Psoas muscle (tissue), 8 donors: ENCODE measurements around the gene SLC18A3. TPM values are rescaled to one million over a fixed set of nuclear protein-coding genes. Genes with fewer than 3 reads are reported as not detected.

ENCODE experiments used
- ATAC-seq, 4 donors: fragments of 200-7000 bp; cut with Tn5 transposase; one replicate each; pipeline ENCODE4 v1.9.1; 2020; ENCODE audit warnings: moderate library complexity in 3 of 4, mild to moderate bottlenecking in 2 of 4
- DNase-seq, 2 donors: peaks; one replicate each; pipeline ENCODE4 v3.0.0-alpha.2; 2020
- H3K27ac ChIP-seq: fragments of 200-600 bp; one replicate; pipeline ENCODE4 v1.8.0; 2022
- H3K27me3 ChIP-seq, 3 donors: fragments of 200-600 bp in 1 of 3; one replicate each; pipeline versions ENCODE4 v1.6.1 to v1.8.0; 2013 to 2022; ENCODE audit warnings: low read length in 2 of 3, mild to moderate bottlenecking in 2 of 3, moderate library complexity in 1 of 3; ENCODE audit not compliant: insufficient read depth in 3 of 3
- H3K36me3 ChIP-seq, 2 donors: fragments of 200-600 bp in 1 of 2; one replicate each; pipeline versions ENCODE4 v1.6.1 to v1.8.0; 2013 to 2022; ENCODE audit warnings: low read depth in 1 of 2, mild to moderate bottlenecking in 1 of 2, moderate library complexity in 1 of 2; ENCODE audit not compliant: insufficient read depth in 1 of 2
- H3K4me1 ChIP-seq: fragments of 200-600 bp; one replicate; pipeline ENCODE4 v1.8.0; 2022
- H3K4me3 ChIP-seq: fragments of 200-600 bp; one replicate; pipeline ENCODE4 v1.8.0; 2022; ENCODE audit warnings: mild to moderate bottlenecking
- H3K9me3 ChIP-seq: fragments of 200-600 bp; one replicate; pipeline ENCODE4 v1.8.0; 2022
- WGBS, 3 donors: extraction: QIAGEN DNeasy Blood & Tissue Kit; methylation state at CpG; one replicate each; pipeline versions ENCODE4 v1.1.6 to v1.1.7; 2013; 5-methylcytosine and 5-hydroxymethylcytosine counted together
- intact Hi-C, 2 donors: fragments of 100-400 bp; cut with DNase I; formaldehyde crosslinking; loops; one replicate each; pipeline versions ENCODE4 v1.11.0 to v1.14.2; 2022
- polyA plus RNA-seq, 3 donors: library from polyadenylated mRNA; stranded (reverse); fragments of 200-250 nt; gene quantifications; one replicate each; pipeline ENCODE4 v1.2.3, GENCODE V29; 2013
- total RNA-seq, 4 donors: library from RNA; stranded (reverse); fragmentation: NEBNext Ultra II Directional in 2 of 4; extraction: Animal tissue kit (Norgen Biotek cat#: 25700) in 2 of 4; gene quantifications; one replicate each; pipeline versions ENCODE4 v1.2.1 to v1.2.4, GENCODE V29; 2021 to 2023
- TF ChIP-seq, protein P1 (sequence below): fragments of 200-600 bp; IDR thresholded peaks from one replicate; pipeline ENCODE4 v1.8.0; 2022; ENCODE audit warnings: antibody characterized with exemption
- donor health status: healthy with polysubstance abuse.
- donor health status: DM: no; HTN: no; CAD: no; lungs with moderate emphysema.
- donor health status: Bipolar disorder and iron deficiency.
- donor health status: healthy.
- donor health status: DM: yes; HTN: yes; CAD: no.
- donor health status: DM: no; HTN: no; CAD: no.
- donor health status: DM: no; HTN: no; CAD: no.
- donor health status: DM: yes; HTN: yes; CAD: no.

Gene SLC18A3
- total and polyA plus RNA-seq, 7 donors: not detected

GRCh38 chr10:49649294-49649693 lies 39.2 kb downstream of the SLC18A3 start:
- Histone ChIP-seq H3K4me3 (no peak overlapping the region), H3K4me1 (no peaks in the 10 kb centered on the region), H3K27ac (no peak overlapping the region), H3K27me3 (peaks cover 0 to 9% (median 8%) of the 10 kb centered on the region in 3 donors), H3K9me3 (no peaks in the 10 kb centered on the region), H3K36me3 (no peaks in the 10 kb centered on the region)
- ATAC-seq (no peak), DNase-seq (no peak)
- intact Hi-C loops: no loop called here
- TF ChIP-seq, protein P1, sequence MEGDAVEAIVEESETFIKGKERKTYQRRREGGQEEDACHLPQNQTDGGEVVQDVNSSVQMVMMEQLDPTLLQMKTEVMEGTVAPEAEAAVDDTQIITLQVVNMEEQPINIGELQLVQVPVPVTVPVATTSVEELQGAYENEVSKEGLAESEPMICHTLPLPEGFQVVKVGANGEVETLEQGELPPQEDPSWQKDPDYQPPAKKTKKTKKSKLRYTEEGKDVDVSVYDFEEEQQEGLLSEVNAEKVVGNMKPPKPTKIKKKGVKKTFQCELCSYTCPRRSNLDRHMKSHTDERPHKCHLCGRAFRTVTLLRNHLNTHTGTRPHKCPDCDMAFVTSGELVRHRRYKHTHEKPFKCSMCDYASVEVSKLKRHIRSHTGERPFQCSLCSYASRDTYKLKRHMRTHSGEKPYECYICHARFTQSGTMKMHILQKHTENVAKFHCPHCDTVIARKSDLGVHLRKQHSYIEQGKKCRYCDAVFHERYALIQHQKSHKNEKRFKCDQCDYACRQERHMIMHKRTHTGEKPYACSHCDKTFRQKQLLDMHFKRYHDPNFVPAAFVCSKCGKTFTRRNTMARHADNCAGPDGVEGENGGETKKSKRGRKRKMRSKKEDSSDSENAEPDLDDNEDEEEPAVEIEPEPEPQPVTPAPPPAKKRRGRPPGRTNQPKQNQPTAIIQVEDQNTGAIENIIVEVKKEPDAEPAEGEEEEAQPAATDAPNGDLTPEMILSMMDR: no peak
- 18 to 22% (median 18%) methylated on average over 13 to 17 of the region's 17 CpGs for WGBS, 3 donors

DNA sequence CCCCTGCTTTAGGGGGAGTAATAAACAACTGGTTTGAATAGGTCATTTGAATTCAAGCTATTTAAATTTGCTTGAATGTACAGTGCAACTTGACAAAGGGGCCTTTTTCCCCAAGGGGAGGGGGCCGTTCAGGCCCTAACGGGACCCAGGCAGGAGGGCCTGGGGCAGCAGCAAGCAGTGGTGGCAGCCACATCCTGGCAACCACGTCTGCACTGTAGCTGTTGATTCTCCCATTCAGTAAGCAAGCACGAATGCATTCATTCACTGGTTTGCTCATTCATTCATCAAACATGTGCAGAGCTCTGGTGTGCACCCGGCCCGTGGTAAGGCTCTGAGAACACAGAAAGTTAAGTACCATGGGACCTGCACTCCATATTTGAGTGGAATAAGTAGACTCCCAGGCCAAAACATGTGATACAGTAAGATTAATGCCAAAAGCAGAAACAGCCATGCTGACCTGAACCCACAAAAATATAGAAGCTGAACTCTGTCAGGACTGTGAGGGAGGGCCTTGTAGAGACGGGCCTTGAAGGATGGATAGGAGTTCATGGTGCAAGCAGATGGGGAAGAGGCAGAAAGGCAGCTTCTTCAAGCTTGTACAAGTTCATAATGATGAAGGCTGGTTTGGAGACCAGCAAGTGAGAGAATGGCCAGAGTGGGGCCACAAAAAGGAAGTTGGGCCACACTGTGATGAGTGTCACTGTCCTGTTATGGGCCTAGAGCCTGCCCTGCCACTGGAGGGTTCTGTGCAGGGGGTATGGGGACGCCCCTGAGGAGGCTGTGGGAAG lies 40.0 kb downstream of the SLC18A3 start:
- 52 to 63% (median 59%) methylated on average over 8 of the region's 8 CpGs for WGBS, 3 donors
- no peaks in the 10 kb centered on the region for H3K4me1 ChIP-seq
- intact Hi-C loops: no loop called here

GRCh38 chr10:49650724-49651034 lies 40.6 kb downstream of the SLC18A3 start:
- intact Hi-C loops: no loop called here
- 100% methylated on average over 1 of the region's 1 CpG for WGBS, 3 donors

More for the DNA sequence above, 40.0 kb downstream of the SLC18A3 start:
- Histone ChIP-seq H3K27ac (no peak overlapping the region), H3K9me3 (no peaks in the 10 kb centered on the region), H3K4me3 (no peak overlapping the region), H3K27me3 (peaks cover 0 to 12% (median 6%) of the 10 kb centered on the region in 3 donors), H3K36me3 (no peaks in the 10 kb centered on the region)
- DNase-seq (no peak), ATAC-seq (no peak)
- TF ChIP-seq, protein P1: no peak

DNA sequence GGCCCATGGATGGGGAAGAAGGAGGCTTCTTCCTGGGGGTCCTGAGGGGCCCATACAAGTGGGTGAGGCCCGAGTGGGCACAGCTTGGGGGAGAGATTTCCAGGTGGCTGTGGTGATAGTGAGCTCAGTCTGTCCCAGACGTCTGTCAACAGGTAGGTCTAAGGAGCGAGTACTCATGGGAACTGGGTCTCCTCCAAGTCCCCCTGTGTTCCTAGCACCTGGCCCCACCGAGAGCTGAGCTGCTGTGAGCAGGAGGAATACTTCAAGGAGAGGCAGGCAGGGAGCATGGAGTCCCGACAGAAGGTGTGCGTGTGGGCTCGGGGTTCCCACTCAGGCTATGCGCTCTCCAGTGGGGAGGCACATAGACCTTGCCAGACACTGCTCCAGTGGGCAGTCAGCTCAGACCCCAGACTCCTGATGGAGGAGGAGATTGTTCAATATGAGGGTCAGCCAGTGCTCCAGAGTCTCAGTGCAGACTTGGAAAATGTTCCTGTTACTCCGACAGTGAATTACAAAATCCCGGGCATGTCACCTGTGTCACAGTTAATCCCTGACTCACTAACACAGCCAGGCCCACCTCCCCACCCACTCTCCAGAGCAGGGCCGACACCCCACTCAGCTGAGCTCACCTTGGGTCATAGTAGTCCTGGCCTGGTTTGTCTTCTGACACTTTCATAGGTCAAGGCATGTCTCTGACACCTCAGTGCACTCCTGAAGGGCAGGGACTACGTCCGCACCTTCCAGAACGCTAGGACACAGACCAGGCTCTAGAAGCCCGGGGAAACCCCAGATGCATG lies 41.1 kb downstream of the SLC18A3 start:
- no peak for ATAC-seq
- Histone ChIP-seq H3K9me3 (no peaks in the 10 kb centered on the region), H3K4me1 (no peaks in the 10 kb centered on the region), H3K4me3 (no peak overlapping the region), H3K36me3 (no peaks in the 10 kb centered on the region), H3K27me3 (peaks cover 0 to 16% (median 6%) of the 10 kb centered on the region in 3 donors), H3K27ac (no peak overlapping the region)
- 80 to 85% (median 81%) methylated on average over 15 of the region's 15 CpGs for WGBS, 3 donors
- no peak for DNase-seq
- intact Hi-C loops: no loop called here
- TF ChIP-seq, protein P1: no peak

More at GRCh38 chr10:49650724-49651034, 40.6 kb downstream of the SLC18A3 start:
- H3K36me3 ChIP-seq: no peaks in the 10 kb centered on the region
- H3K27me3 ChIP-seq: peaks cover 0 to 16% (median 6%) of the 10 kb centered on the region in 3 donors
- ATAC-seq (no peak), DNase-seq (no peak)
- H3K4me3 ChIP-seq: no peak overlapping the region
- TF ChIP-seq, protein P1: no peak
- H3K9me3 ChIP-seq: no peaks in the 10 kb centered on the region
- H3K27ac ChIP-seq: no peak overlapping the region
- H3K4me1 ChIP-seq: no peaks in the 10 kb centered on the region
